B cell (primary cell): ENCODE data around the gene HJURP. TPM values are rescaled to one million over a fixed set of nuclear protein-coding genes. Genes with fewer than 3 reads are reported as not detected.

Experiments
- ATAC-seq: fragments of 200-7000 bp; cut with Tn5 transposase; one replicate; pipeline ENCODE4 v1.10.0; 2021; ENCODE audit warnings: low read depth, mild to moderate bottlenecking, moderate number of reproducible peaks, moderate library complexity
- CTCF ChIA-PET: fragments of 350-600 bp; sonication (Branson Sonifier 250); formaldehyde crosslinking; loops from one replicate; lab custom pipeline; 2021; ENCODE audit warnings: antibody characterized with exemption, inconsistent platforms; lab: Charles Lee
- POLR2A ChIA-PET: fragments of 350-600 bp; sonication (Branson Sonifier 250); formaldehyde crosslinking; loops from one replicate; lab custom pipeline; 2021; ENCODE audit warnings: antibody characterized with exemption; lab: Charles Lee
- DNase-seq: peaks from one replicate; pipeline ENCODE4 v3.0.0; 2013
- H2AFZ ChIP-seq: 2 replicates; pipeline ENCODE4 v1.6.1; 2012; ENCODE audit warnings: mild to moderate bottlenecking, low read depth, low read length; ENCODE audit not compliant: insufficient read depth, poor library complexity, severe bottlenecking
- H3K27ac ChIP-seq, 2 donors: 1 replicate in 1 of 2; 2 replicates in 1 of 2; pipeline ENCODE4 v1.5.1; 2012 to 2013; ENCODE audit warnings: low read length in 2 of 2, mild to moderate bottlenecking in 2 of 2, moderate library complexity in 1 of 2
- H3K27me3 ChIP-seq, 4 experiments: fragments of 200-600 bp in 1 of 4; sonication (generic) in 1 of 4; replicated peaks in 1 of 4; 1 replicate in 2 of 4; 2 replicates in 2 of 4; pipeline versions ENCODE4 v1.6.1 to v1.7.0; 2013 to 2016; ENCODE audit warnings: low read length in 3 of 4, mild to moderate bottlenecking in 2 of 4, mixed read lengths in 1 of 4, moderate library complexity in 1 of 4; ENCODE audit not compliant: insufficient read depth in 4 of 4, control insufficient read depth in 3 of 4; ENCODE audit errors: control extremely low read depth in 1 of 4
- H3K36me3 ChIP-seq, 2 experiments: replicated peaks in 1 of 2; 1 replicate in 1 of 2; 2 replicates in 1 of 2; pipeline versions ENCODE4 v1.6.1 to v1.7.1; 2013; ENCODE audit warnings: low read length in 1 of 2; ENCODE audit not compliant: insufficient read depth in 2 of 2, control insufficient read depth in 1 of 2; ENCODE audit errors: control extremely low read depth in 1 of 2, extremely low read depth in 1 of 2
- H3K4me1 ChIP-seq, 2 donors: fragments of 200-600 bp in 1 of 2; sonication (generic) in 1 of 2; 1 replicate in 1 of 2; 2 replicates in 1 of 2; pipeline versions ENCODE4 v1.5.1 to v1.6.1; 2013 to 2017; ENCODE audit warnings: low read length in 2 of 2; ENCODE audit not compliant: control insufficient read depth in 2 of 2, insufficient read depth in 2 of 2
- H3K4me2 ChIP-seq: replicated peaks from 2 replicates; pipeline ENCODE3; 2012; ENCODE audit warnings: mild to moderate bottlenecking, low read depth, low read length; ENCODE audit not compliant: poor library complexity, severe bottlenecking
- H3K4me3 ChIP-seq, 5 experiments: fragments of 200-600 bp in 1 of 5; sonication (generic) in 1 of 5; 1 replicate in 3 of 5; 2 replicates in 2 of 5; pipeline versions ENCODE4 v1.5.1 to v1.7.0; 2011 to 2016; ENCODE audit warnings: low read length in 4 of 5, mild to moderate bottlenecking in 4 of 5, low read depth in 2 of 5, control low read depth in 1 of 5, moderate library complexity in 1 of 5; ENCODE audit not compliant: insufficient read depth in 1 of 5; ENCODE audit errors: control extremely low read depth in 1 of 5, extremely low read depth in 1 of 5
- H3K79me2 ChIP-seq: fragments of 200-600 bp; sonication (generic); one replicate; pipeline ENCODE4 v1.6.0; 2016; ENCODE audit warnings: low read length; ENCODE audit not compliant: control insufficient read depth, insufficient read depth
- H3K9ac ChIP-seq: fragments of 200-600 bp; sonication (generic); 2 replicates; pipeline ENCODE4 v1.6.1; 2017; ENCODE audit warnings: mild to moderate bottlenecking, low read length, moderate library complexity
- H3K9me3 ChIP-seq, 3 donors: one replicate each; pipeline versions ENCODE4 v1.6.1 to v1.7.1; 2013; ENCODE audit warnings: low read length in 2 of 3; ENCODE audit not compliant: control insufficient read depth in 2 of 3, insufficient read depth in 1 of 3; ENCODE audit errors: control extremely low read depth in 1 of 3
- H4K20me1 ChIP-seq: 2 replicates; pipeline ENCODE4 v1.6.0; 2012; ENCODE audit warnings: mild to moderate bottlenecking, low read length; ENCODE audit not compliant: insufficient read depth, control insufficient read depth, poor library complexity, severe bottlenecking
- H3K27ac Mint-ChIP-seq: one replicate; pipeline ENCODE4 v1.8.0; 2021; ENCODE audit warnings: mixed read lengths
- H3K27me3 Mint-ChIP-seq: one replicate; pipeline ENCODE4 v1.8.0; 2021; ENCODE audit warnings: mixed read lengths
- H3K4me1 Mint-ChIP-seq: one replicate; pipeline ENCODE4 v1.8.0; 2021; ENCODE audit warnings: mixed read lengths
- H3K4me3 Mint-ChIP-seq: one replicate; pipeline ENCODE4 v1.8.0; 2021; ENCODE audit warnings: mixed read lengths
- H3K9me3 Mint-ChIP-seq: one replicate; pipeline ENCODE4 v1.8.0; 2022; ENCODE audit warnings: mixed read lengths; ENCODE audit not compliant: insufficient read depth
- EZH2 ChIP-seq: IDR thresholded peaks from 2 replicates; pipeline ENCODE4 v1.6.1; 2012; ENCODE audit warnings: borderline replicate concordance, low read depth, mild to moderate bottlenecking, moderate library complexity, low read length; ENCODE audit not compliant: insufficient read depth, poor library complexity, severe bottlenecking
- WGBS: methylation state at CpG from one replicate; pipeline ENCODE4 v1.1.5; 2013; ENCODE audit warnings: missing lambda C conversion rate; ENCODE audit not compliant: insufficient coverage; 5-methylcytosine and 5-hydroxymethylcytosine counted together
- intact Hi-C: fragments of 100-400 bp; cut with micrococcal nuclease; formaldehyde crosslinking; loops from one replicate; pipeline ENCODE4 v1.10.0; 2022
- polyA plus RNA-seq: library from polyadenylated mRNA; depleted of rRNA; stranded (reverse); fragments of >200 nt; gene quantifications from 2 replicates; pipeline ENCODE4 v1.2.3, GENCODE V29; 2012
- total RNA-seq, 2 donors: library from RNA; stranded (reverse); fragments of 120-200 nt in 1 of 2; gene quantifications; 1 replicate in 1 of 2; 2 replicates in 1 of 2; pipeline versions ENCODE4 v1.2.3 to v1.2.4, GENCODE V29; 2013 to 2022
- TF ChIP-seq, protein P1 (sequence below): fragments of 200-600 bp; IDR thresholded peaks from one replicate; pipeline ENCODE4 v1.8.0; 2022; ENCODE audit warnings: antibody characterized with exemption, mild to moderate bottlenecking

Gene HJURP
- total and polyA plus RNA-seq, 2 donors (not counting 1 experiment from before 2014, with no cell fraction given), result 0.42 to 0.73 TPM

- H3K4me2 ChIP-seq, result no peak overlapping the region
- 74% methylated on average over 15 of the region's 17 CpGs for WGBS
- H3K36me3 ChIP-seq, result no peaks in the 10 kb centered on the region
- Mint-ChIP-seq H3K27me3 (peaks cover 9% of the 10 kb centered on the region), H3K4me3 (no peak overlapping the region), H3K9me3 (no peaks in the 10 kb centered on the region), H3K27ac (no peak overlapping the region), H3K4me1 (no peaks in the 10 kb centered on the region)
- CTCF ChIA-PET, result no interaction called here
- no peaks in the 10 kb centered on the region for H3K79me2 ChIP-seq
- peaks cover 0 to 6% (median 0%) of the 10 kb centered on the region in 3 donors for H3K9me3 ChIP-seq
- intact Hi-C loops, result no loop called here
- no peak overlapping the region for H3K27ac ChIP-seq
- no peak overlapping the region for H2AFZ ChIP-seq
- H3K4me3 ChIP-seq, result no peak overlapping the region
- H4K20me1 ChIP-seq, result no peaks in the 10 kb centered on the region
- ATAC-seq (no peak), DNase-seq (no peak)
- POLR2A ChIA-PET, result no interaction called here
- TF ChIP-seq EZH2, result no peak
- TF ChIP-seq, protein P1, sequence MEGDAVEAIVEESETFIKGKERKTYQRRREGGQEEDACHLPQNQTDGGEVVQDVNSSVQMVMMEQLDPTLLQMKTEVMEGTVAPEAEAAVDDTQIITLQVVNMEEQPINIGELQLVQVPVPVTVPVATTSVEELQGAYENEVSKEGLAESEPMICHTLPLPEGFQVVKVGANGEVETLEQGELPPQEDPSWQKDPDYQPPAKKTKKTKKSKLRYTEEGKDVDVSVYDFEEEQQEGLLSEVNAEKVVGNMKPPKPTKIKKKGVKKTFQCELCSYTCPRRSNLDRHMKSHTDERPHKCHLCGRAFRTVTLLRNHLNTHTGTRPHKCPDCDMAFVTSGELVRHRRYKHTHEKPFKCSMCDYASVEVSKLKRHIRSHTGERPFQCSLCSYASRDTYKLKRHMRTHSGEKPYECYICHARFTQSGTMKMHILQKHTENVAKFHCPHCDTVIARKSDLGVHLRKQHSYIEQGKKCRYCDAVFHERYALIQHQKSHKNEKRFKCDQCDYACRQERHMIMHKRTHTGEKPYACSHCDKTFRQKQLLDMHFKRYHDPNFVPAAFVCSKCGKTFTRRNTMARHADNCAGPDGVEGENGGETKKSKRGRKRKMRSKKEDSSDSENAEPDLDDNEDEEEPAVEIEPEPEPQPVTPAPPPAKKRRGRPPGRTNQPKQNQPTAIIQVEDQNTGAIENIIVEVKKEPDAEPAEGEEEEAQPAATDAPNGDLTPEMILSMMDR, result no peak
- no peaks in the 10 kb centered on the region for H3K4me1 ChIP-seq
- H3K27me3 ChIP-seq, result peaks cover 0 to 5% (median 0%) of the 10 kb centered on the region in 4 experiments
- no peak overlapping the region for H3K9ac ChIP-seq
Observed at GRCh38 chr2:233818639-233819621, 35.4 kb downstream of the HJURP start.

GRCh38 chr2:233817995-233818638, 36.2 kb downstream of the HJURP start:
- no peak overlapping the region for H2AFZ ChIP-seq
- H4K20me1 ChIP-seq, result no peaks in the 10 kb centered on the region
- H3K79me2 ChIP-seq, result no peaks in the 10 kb centered on the region
- H3K4me1 ChIP-seq, result no peaks in the 10 kb centered on the region
- Mint-ChIP-seq H3K27ac (no peak overlapping the region), H3K27me3 (peaks cover 9% of the 10 kb centered on the region), H3K9me3 (no peaks in the 10 kb centered on the region), H3K4me1 (no peaks in the 10 kb centered on the region), H3K4me3 (no peak overlapping the region)
- ChIA-PET POLR2A (no interaction called here), CTCF (no interaction called here)
- no peak overlapping the region for H3K27ac ChIP-seq
- no peak overlapping the region for H3K4me2 ChIP-seq
- ATAC-seq (no peak), DNase-seq (no peak)
- WGBS, result 91% methylated on average over 11 of the region's 11 CpGs
- peaks cover 0 to 6% (median 0%) of the 10 kb centered on the region in 3 donors for H3K9me3 ChIP-seq
- intact Hi-C loops, result no loop called here
- no peak for TF ChIP-seq EZH2
- TF ChIP-seq, protein P1, result no peak
- peaks cover 0 to 5% (median 0%) of the 10 kb centered on the region in 4 experiments for H3K27me3 ChIP-seq
- H3K4me3 ChIP-seq, result no peak overlapping the region
- no peak overlapping the region for H3K9ac ChIP-seq
- H3K36me3 ChIP-seq, result no peaks in the 10 kb centered on the region
